Lower leg skin (tissue), 4 donors: ENCODE data around the gene CCDC146. TPM values are rescaled to one million over a fixed set of nuclear protein-coding genes. Genes with fewer than 3 reads are reported as not detected.

Experiments used
- DNase-seq, 2 donors: peaks; one replicate each; pipeline ENCODE4 v3.0.0-alpha.2; 2019; ENCODE audit warnings: low spot score in 2 of 2
- H3K4me3 ChIP-seq: fragments of 200-600 bp; sonication (generic); 2 replicates; pipeline ENCODE4 v1.5.1; 2017; ENCODE audit warnings: mild to moderate bottlenecking, low read depth; ENCODE audit not compliant: poor library complexity, severe bottlenecking
- CTCF ChIP-seq, 3 donors: fragments of 450-650 bp; IDR thresholded peaks; one replicate each; pipeline ENCODE4 v1.5.1; 2016; ENCODE audit warnings: antibody characterized with exemption in 3 of 3, mild to moderate bottlenecking in 3 of 3, moderate library complexity in 2 of 3
- POLR2A ChIP-seq, 2 donors: fragments of 450-650 bp; IDR thresholded peaks; one replicate each; pipeline ENCODE4 v1.6.1; 2016 to 2017; ENCODE audit warnings: antibody characterized with exemption in 2 of 2, mild to moderate bottlenecking in 1 of 2, moderate library complexity in 1 of 2
- WGBS, 2 donors: methylation state at CpG; one replicate each; pipeline ENCODE4 v1.1.5; 2018; 5-methylcytosine and 5-hydroxymethylcytosine counted together
- intact Hi-C: fragments of 100-400 bp; cut with DNase I; formaldehyde crosslinking; loops from one replicate; pipeline ENCODE4 v1.15.0; 2023; ENCODE audit warnings: low total_unique reads
- total RNA-seq, 4 donors: library from RNA; depleted of rRNA; stranded (reverse); fragments of >200 nt; gene quantifications; one replicate each; pipeline ENCODE4 v1.1.0, GENCODE V29; 2016

The CCDC146 gene
- total RNA-seq, 4 donors from 2014 or later: 15.4 to 27.8 (median 20.7) TPM

- DNase-seq: no peak
- 33 to 43% methylated on average over 2 of the region's 2 CpGs for WGBS, 2 donors
- intact Hi-C loops: no loop called here
- no peak for TF ChIP-seq POLR2A (IDR thresholded peaks at IDR 0.05)
- no peak for TF ChIP-seq CTCF (IDR thresholded peaks at IDR 0.05)
- H3K4me3 ChIP-seq: no peak overlapping the region
Observed at GRCh38 chr7:77313085-77313484, 190.7 kb downstream of the CCDC146 start.

GRCh38 chr7:77313876-77314480, 191.6 kb downstream of the CCDC146 start:
- TF ChIP-seq CTCF (IDR thresholded peaks at IDR 0.05): no peak
- TF ChIP-seq POLR2A (IDR thresholded peaks at IDR 0.05): no peak
- WGBS, 2 donors: 60 to 63% methylated on average over 5 of the region's 5 CpGs
- no peak for DNase-seq
- intact Hi-C loops: no loop called here
- H3K4me3 ChIP-seq: no peak overlapping the region

GRCh38 chr7:77315182-77315591, 192.8 kb downstream of the CCDC146 start:
- no peak overlapping the region for H3K4me3 ChIP-seq
- no peak for TF ChIP-seq POLR2A (IDR thresholded peaks at IDR 0.05)
- no peak for TF ChIP-seq CTCF (IDR thresholded peaks at IDR 0.05)

GRCh38 chr7:77316219-77316978, 194.0 kb downstream of the CCDC146 start:
- TF ChIP-seq CTCF (IDR thresholded peaks at IDR 0.05) (no peak), POLR2A (IDR thresholded peaks at IDR 0.05) (no peak)
- WGBS, 2 donors: 39 to 45% methylated on average over 2 of the region's 2 CpGs
- DNase-seq: no peak
- intact Hi-C loops: no loop called here
- no peak overlapping the region for H3K4me3 ChIP-seq

More at GRCh38 chr7:77315182-77315591, 192.8 kb downstream of the CCDC146 start:
- intact Hi-C loops: no loop called here
- WGBS, 2 donors: 61 to 66% methylated on average over 3 of the region's 3 CpGs
- no peak for DNase-seq

GRCh38 chr7:77318019-77318418, 195.6 kb downstream of the CCDC146 start:
- intact Hi-C loops: no loop called here

More at GRCh38 chr7:77318019-77318418, 195.6 kb downstream of the CCDC146 start:
- TF ChIP-seq CTCF (IDR thresholded peaks at IDR 0.05) (no peak), POLR2A (IDR thresholded peaks at IDR 0.05) (no peak)
- no peak for DNase-seq
- H3K4me3 ChIP-seq: no peak overlapping the region
- WGBS, 2 donors: 96 to 100% methylated on average over 1 of the region's 1 CpG
